ENCODE data around the gene F11R. TPM values are rescaled to one million over a fixed set of nuclear protein-coding genes. Genes with fewer than 3 reads are reported as not detected.

Gene F11R
- total RNA-seq, 6 experiments from 2014 or later: 48.3 to 119 (median 65.3) TPM

GRCh38 chr1:161006563-161006962, 14.4 kb downstream of the F11R start:
- Histone ChIP-seq H3K27ac (no peak overlapping the region), H3K27me3 (no peaks in the 10 kb centered on the region), H3K9me3 (no peaks in the 10 kb centered on the region), H3K36me3 (peaks cover 0 to under 1% (median 0%) of the 10 kb centered on the region in 4 donors), H3K4me1 (peaks cover 0 to 24% (median 5%) of the 10 kb centered on the region in 4 donors), H3K4me3 (no peak overlapping the region)
- no peak for ATAC-seq
- TF ChIP-seq CTCF (IDR thresholded peaks at IDR 0.05) (no peak), POLR2A (IDR thresholded peaks at IDR 0.05) (no peak)
- 92% methylated on average over 8 of the region's 8 CpGs for WGBS (ENCODE audit: insufficient coverage, low coverage, low lambda C conversion rate, missing lambda C conversion rate)
- intact Hi-C loops (cut with DNase I): no loop called here
- no peak for DNase-seq

GRCh38 chr1:161001525-161001924, 19.4 kb downstream of the F11R start:
- Histone ChIP-seq H3K27me3 (no peaks in the 10 kb centered on the region), H3K9me3 (no peaks in the 10 kb centered on the region), H3K4me3 (no peak overlapping the region), H3K36me3 (peaks cover 0 to 33% (median 15%) of the 10 kb centered on the region in 4 donors), H3K4me1 (peaks cover 0 to 13% (median 2%) of the 10 kb centered on the region in 4 donors), H3K27ac (no peak overlapping the region)
- WGBS (ENCODE audit: insufficient coverage, low coverage, low lambda C conversion rate, missing lambda C conversion rate): 75% methylated on average over 5 of the region's 5 CpGs
- DNase-seq (no peak), ATAC-seq (no peak)
- TF ChIP-seq CTCF (IDR thresholded peaks at IDR 0.05): no peak
- TF ChIP-seq POLR2A (IDR thresholded peaks at IDR 0.05): no peak
- intact Hi-C loops (cut with DNase I): no loop called here

- Histone ChIP-seq H3K27ac (no peak overlapping the region), H3K36me3 (peaks cover 0 to 33% (median 15%) of the 10 kb centered on the region in 4 donors), H3K27me3 (no peaks in the 10 kb centered on the region), H3K4me1 (peaks cover 0 to 13% (median 2%) of the 10 kb centered on the region in 4 donors), H3K4me3 (no peak overlapping the region), H3K9me3 (no peaks in the 10 kb centered on the region)
- 50% methylated on average over 2 of the region's 11 CpGs for WGBS (ENCODE audit: insufficient coverage, low coverage, low lambda C conversion rate, missing lambda C conversion rate)
- intact Hi-C loops (cut with DNase I): no loop called here
- ATAC-seq (no peak), DNase-seq (no peak)
- TF ChIP-seq POLR2A (IDR thresholded peaks at IDR 0.05): no peak
- TF ChIP-seq CTCF (IDR thresholded peaks at IDR 0.05): no peak
Observed at GRCh38 chr1:161000736-161001480, 20.0 kb downstream of the F11R start.

- ATAC-seq (no peak), DNase-seq (peak in 1 of 3 donors; percentile 35)
- Histone ChIP-seq H3K27me3 (no peaks in the 10 kb centered on the region), H3K27ac (no peak overlapping the region), H3K4me3 (no peak overlapping the region), H3K36me3 (peaks cover 0 to 33% (median 15%) of the 10 kb centered on the region in 4 donors), H3K4me1 (peaks cover 0 to 13% (median 2%) of the 10 kb centered on the region in 4 donors), H3K9me3 (no peaks in the 10 kb centered on the region)
- intact Hi-C loops (cut with DNase I): loop anchor here in 1 of 2 donors (10.0 kb wide), 1 partner anchor 45 kb away; the partner anchor contains the start of gene USF1
- TF ChIP-seq POLR2A (IDR thresholded peaks at IDR 0.05): no peak
- TF ChIP-seq CTCF (IDR thresholded peaks at IDR 0.05): no peak
- WGBS (ENCODE audit: insufficient coverage, low coverage, low lambda C conversion rate, missing lambda C conversion rate): 96% methylated on average over 4 of the region's 5 CpGs
Observed at GRCh38 chr1:160999376-160999775, 21.6 kb downstream of the F11R start.

Data from right lobe of liver (tissue), 6 donors.